Stimulated activated CD8-positive, alpha-beta memory T cell treated with anti-CD3 and anti-CD28 coated beads, Interleukin-4, amount 100 ng/mL, for 1 hour (primary cell): Measurements from ENCODE around the gene PRKX.
"Not testable (repeated sequence)": the region's sequence is repeated elsewhere in the genome, so short reads cannot be mapped to it uniquely, and the experiment has no call there.

Experiments
- DNase-seq, 2 donors: peaks; one replicate each; pipeline ENCODE4 v3.0.0-alpha.2; 2020; ENCODE audit warnings: low read depth in 2 of 2, low spot score in 1 of 2

Gene PRKX

GRCh38 chrX:3713225-3713936 is at the start of gene PRKX:
Gene PRKX (minus strand): TSS chrX:3713649. CDS start chrX:3713253, 396 bp downstream.
- peak; percentile 47 for DNase-seq

GRCh38 chrX:3763111-3763510 is 49.7 kb upstream of the PRKX start:
- DNase-seq, result no peak

DNA sequence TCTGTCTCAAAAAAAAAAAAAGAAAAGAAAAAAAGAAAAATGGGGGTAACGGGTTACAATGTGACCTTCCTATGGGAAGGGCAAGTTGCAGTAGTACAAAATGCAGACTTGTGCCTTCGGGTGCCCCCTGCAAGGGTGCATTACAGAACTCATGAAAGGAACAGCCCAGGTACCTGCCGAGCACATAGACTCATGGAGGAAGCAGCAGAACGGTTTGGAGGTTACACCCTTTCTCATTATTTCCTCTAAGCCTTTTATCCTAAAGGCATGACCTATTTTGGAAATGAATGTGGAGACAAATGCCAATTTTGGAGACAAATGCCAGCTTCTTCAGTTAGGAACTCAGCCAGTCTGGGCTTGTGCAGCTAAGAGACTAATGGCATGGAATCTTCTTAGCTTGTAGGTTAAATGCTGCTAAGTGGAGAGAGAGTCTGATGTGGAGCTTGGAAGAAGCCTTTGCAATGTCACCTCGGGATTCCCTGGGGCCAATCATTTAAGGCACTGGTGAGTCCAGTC is 44.1 kb upstream of the PRKX start:
- no peak for DNase-seq

- no peak for DNase-seq
Measured at GRCh38 chrX:3748052-3748559, 34.7 kb upstream of the PRKX start.

- peak; percentile 10 to 17 for DNase-seq
Measured at GRCh38 chrX:3743801-3744439, 30.5 kb upstream of the PRKX start.

- not testable (repeated sequence) for DNase-seq
Measured at GRCh38 chrX:3740946-3741345, 27.5 kb upstream of the PRKX start.

DNA sequence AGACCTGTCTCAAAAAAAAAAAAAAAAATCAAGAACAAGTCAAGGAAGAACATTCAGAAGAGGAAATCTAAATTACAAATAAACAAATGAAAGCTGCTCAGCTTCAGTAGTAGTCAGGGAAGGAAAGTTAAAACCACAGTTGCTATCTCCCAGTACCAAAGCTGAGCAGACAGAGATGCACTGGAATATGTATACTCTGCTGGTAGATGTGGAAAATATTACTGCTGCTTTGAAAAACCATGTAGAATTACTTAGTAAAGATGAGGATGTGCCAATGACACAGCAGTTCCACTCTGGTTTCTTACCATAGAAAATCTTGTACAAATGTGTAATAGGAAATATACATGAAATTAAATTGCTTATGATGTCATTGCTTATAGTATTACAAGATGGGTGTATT is 25.1 kb upstream of the PRKX start:
- DNase-seq, result no peak

- not testable (repeated sequence) for DNase-seq
Measured at GRCh38 chrX:3736536-3736935, 23.1 kb upstream of the PRKX start.

GRCh38 chrX:3735891-3736290 is 22.4 kb upstream of the PRKX start:
- DNase-seq, result not testable (repeated sequence)

DNA sequence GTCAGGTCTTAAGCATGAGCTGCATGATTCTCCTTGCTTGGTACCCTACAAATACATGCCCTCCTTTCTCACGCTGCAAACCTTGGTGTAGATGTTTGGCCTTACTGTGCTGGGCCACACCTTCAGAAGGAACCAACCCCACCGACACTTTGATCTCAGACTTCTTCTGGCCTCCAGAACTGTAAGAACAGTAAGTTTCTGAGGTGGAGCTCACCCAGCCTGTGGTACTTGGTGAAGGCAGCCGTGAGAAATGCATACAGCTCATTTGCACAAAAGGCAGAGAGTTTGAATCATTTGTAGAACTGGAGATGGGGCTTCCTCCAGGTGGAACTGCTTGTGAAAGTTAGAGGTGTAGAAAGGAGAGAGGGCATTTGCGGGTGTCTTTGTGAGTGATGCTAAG is 21.0 kb upstream of the PRKX start:
- DNase-seq, result not testable (repeated sequence)

DNA sequence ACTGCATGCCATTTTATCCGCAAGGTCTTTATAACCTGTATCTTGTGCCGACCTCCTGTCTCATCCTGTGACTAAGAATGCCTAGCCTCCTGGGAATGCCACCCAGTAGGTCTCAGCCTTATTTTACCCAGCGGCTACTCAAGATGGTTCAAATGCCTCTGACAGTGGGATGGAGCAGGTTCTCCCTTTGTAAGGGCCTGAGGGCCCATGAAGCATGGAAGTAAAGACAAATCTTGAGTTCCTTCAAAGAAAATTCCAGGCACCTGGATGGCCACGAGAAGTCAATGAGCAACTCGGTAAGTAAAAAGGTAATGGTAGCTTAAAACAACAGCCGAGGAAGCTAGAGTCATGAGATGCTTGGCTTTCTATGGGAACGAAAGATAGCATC is 19.6 kb upstream of the PRKX start:
- no peak for DNase-seq

GRCh38 chrX:3732326-3733042 is 19.0 kb upstream of the PRKX start:
- not testable (repeated sequence) for DNase-seq

DNA sequence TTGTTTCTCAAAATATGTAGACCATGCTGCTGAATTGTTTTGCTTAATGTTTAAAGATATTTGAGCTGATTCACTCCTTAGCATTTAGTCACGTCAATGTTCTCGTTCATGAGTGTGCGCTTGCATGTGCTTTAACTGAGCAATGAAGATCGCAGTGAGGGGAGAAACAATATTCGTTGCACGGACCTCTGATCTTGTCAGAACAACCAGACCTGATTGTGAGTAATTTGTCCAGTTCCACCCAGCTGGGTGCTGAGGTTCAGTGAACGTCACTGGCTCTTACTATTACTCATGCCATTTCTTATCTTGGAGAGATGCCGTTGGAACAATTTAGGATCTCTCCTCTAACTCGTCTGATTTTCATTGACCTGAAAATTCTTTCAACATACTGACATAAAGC is 15.0 kb upstream of the PRKX start:
- DNase-seq, result no peak

- not testable (repeated sequence) for DNase-seq
Measured at GRCh38 chrX:3723460-3723859, 10.0 kb upstream of the PRKX start.

DNA sequence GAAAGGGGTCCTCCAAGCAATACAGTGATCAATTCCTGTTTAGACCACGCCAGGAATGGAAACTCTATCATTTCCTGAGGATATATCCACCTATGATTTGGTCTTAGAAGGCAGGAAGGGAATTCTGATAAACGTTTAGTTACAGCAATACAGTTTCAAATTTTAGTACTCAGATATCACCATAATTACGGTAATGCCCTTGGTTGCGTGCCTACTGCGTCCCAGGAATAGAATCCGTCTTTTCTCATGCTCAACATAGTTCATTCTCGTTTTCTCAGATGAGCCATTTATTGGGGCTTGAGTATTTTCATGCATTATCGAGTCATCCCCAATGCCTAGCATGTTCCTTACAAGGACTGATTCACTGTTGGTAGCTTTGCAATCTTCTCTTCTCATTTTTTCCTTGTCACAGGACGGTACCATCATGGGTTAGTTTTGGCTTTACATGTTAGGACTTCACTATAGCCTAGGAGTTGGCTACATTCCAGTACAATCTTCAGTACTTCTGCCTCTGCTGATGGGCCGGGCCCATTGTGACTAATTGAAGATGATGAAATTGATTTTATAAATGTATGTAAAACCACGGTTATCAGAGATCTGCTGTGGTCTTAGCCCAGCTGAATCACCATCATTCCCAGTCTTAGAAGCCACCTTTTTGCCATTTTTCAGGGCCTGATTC is 4.4 kb upstream of the PRKX start:
- no peak for DNase-seq

GRCh38 chrX:3715921-3716320 is 2.5 kb upstream of the PRKX start:
- no peak for DNase-seq

- DNase-seq, result not testable (repeated sequence)
Measured at GRCh38 chrX:3714706-3715479, 1.4 kb upstream of the PRKX start.

GRCh38 chrX:3713937-3714434 is 537 bp upstream of the PRKX start:
- no peak for DNase-seq

DNA sequence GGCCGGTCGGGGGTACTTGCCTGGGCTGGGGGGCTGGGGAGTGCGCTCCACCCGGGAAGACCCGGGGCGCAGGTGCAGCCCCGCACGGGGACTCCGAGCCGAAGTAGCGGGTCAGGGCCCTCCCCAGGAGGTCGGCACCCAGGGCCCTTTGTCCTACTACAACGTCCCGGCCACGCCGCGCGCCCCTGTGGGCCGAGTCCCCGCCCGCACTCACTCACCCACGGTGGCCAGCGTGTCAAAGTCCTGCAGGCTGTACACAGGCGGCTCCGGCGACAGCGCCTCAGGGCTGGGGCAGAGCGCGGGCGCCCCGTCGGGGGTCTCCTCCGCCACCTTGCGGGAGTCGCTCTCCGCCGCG is 602 bp downstream of the PRKX start:
- no peak for DNase-seq
